ENCODE measurements around the gene NBPF1. TPM values are rescaled to one million over a fixed set of nuclear protein-coding genes. Genes with fewer than 3 reads are reported as not detected.
"Not testable (repeated sequence)": the region's sequence is repeated elsewhere in the genome, so short reads cannot be mapped to it uniquely, and the experiment has no call there.

NBPF1 gene
- total and polyA plus RNA-seq, 2 donors: 5.1 to 7.2 TPM

GRCh38 chr1:16643001-16643411 lies 29.6 kb upstream of the NBPF1 start:
- whole genome bisulfite sequencing: 96% methylated on average over 4 of the region's 4 CpGs
- H3K9me3 ChIP-seq (ENCODE audit: control insufficient read depth in 2 of 2, insufficient read depth in 1 of 2, low read length in 1 of 2); H3K4me3 ChIP-seq (ENCODE audit: low read length in 2 of 2); H3K27ac ChIP-seq (ENCODE audit: low read depth in 1 of 2, low read length in 1 of 2); DNase-seq (ENCODE audit: low read depth in 6 of 9, low spot score in 9 of 9); H3K36me3 ChIP-seq (ENCODE audit: control insufficient read depth in 2 of 2, insufficient read depth in 2 of 2, low read length in 1 of 2): not testable (repeated sequence)
- Histone ChIP-seq H3K4me1 (ENCODE audit: control insufficient read depth in 2 of 2, insufficient read depth in 2 of 2, low read length in 2 of 2) (peaks cover 11 to 26% of the 10 kb centered on the region in 2 donors), H3K27me3 (ENCODE audit: control insufficient read depth in 2 of 2, insufficient read depth in 1 of 2, low read length in 1 of 2) (peaks cover 0 to 16% of the 10 kb centered on the region in 2 donors)

GRCh38 chr1:16642025-16642966 lies 28.9 kb upstream of the NBPF1 start:
- peaks cover 11 to 26% of the 10 kb centered on the region in 2 donors for H3K4me1 ChIP-seq (ENCODE audit: control insufficient read depth in 2 of 2, insufficient read depth in 2 of 2, low read length in 2 of 2)
- 93% methylated on average over 9 of the region's 9 CpGs for WGBS
- DNase-seq (ENCODE audit: low read depth in 6 of 9, low spot score in 9 of 9); H3K27ac ChIP-seq (ENCODE audit: low read depth in 1 of 2, low read length in 1 of 2); H3K36me3 ChIP-seq (ENCODE audit: control insufficient read depth in 2 of 2, insufficient read depth in 2 of 2, low read length in 1 of 2); H3K9me3 ChIP-seq (ENCODE audit: control insufficient read depth in 2 of 2, insufficient read depth in 1 of 2, low read length in 1 of 2); H3K4me3 ChIP-seq (ENCODE audit: low read length in 2 of 2): not testable (repeated sequence)
- peaks cover 0 to 11% of the 10 kb centered on the region in 2 donors for H3K27me3 ChIP-seq (ENCODE audit: control insufficient read depth in 2 of 2, insufficient read depth in 1 of 2, low read length in 1 of 2)

- WGBS: 97% methylated on average over 8 of the region's 8 CpGs
- not testable (repeated sequence) for H3K27me3 ChIP-seq (ENCODE audit: control insufficient read depth in 2 of 2, insufficient read depth in 1 of 2, low read length in 1 of 2); H3K4me3 ChIP-seq (ENCODE audit: low read length in 2 of 2); H3K27ac ChIP-seq (ENCODE audit: low read depth in 1 of 2, low read length in 1 of 2); H3K9me3 ChIP-seq (ENCODE audit: control insufficient read depth in 2 of 2, insufficient read depth in 1 of 2, low read length in 1 of 2); DNase-seq (ENCODE audit: low read depth in 6 of 9, low spot score in 9 of 9); H3K36me3 ChIP-seq (ENCODE audit: control insufficient read depth in 2 of 2, insufficient read depth in 2 of 2, low read length in 1 of 2)
- H3K4me1 ChIP-seq (ENCODE audit: control insufficient read depth in 2 of 2, insufficient read depth in 2 of 2, low read length in 2 of 2): peaks cover 11 to 26% of the 10 kb centered on the region in 2 donors
These were observed 28.0 kb upstream of the NBPF1 start for GRCh38 chr1:16641159-16641975.

GRCh38 chr1:16639091-16640031 lies 26.0 kb upstream of the NBPF1 start:
- H3K36me3 ChIP-seq (ENCODE audit: control insufficient read depth in 2 of 2, insufficient read depth in 2 of 2, low read length in 1 of 2): peaks cover 11% of the 10 kb centered on the region in 2 donors
- not testable (repeated sequence) for H3K9me3 ChIP-seq (ENCODE audit: control insufficient read depth in 2 of 2, insufficient read depth in 1 of 2, low read length in 1 of 2); H3K4me3 ChIP-seq (ENCODE audit: low read length in 2 of 2); H3K27me3 ChIP-seq (ENCODE audit: control insufficient read depth in 2 of 2, insufficient read depth in 1 of 2, low read length in 1 of 2); H3K27ac ChIP-seq (ENCODE audit: low read depth in 1 of 2, low read length in 1 of 2); DNase-seq (ENCODE audit: low read depth in 6 of 9, low spot score in 9 of 9)
- WGBS: 96% methylated on average over 11 of the region's 11 CpGs
- peaks cover 11 to 16% of the 10 kb centered on the region in 2 donors for H3K4me1 ChIP-seq (ENCODE audit: control insufficient read depth in 2 of 2, insufficient read depth in 2 of 2, low read length in 2 of 2)

GRCh38 chr1:16637941-16638778 lies 24.8 kb upstream of the NBPF1 start:
- H3K27me3 ChIP-seq (ENCODE audit: control insufficient read depth in 2 of 2, insufficient read depth in 1 of 2, low read length in 1 of 2); DNase-seq (ENCODE audit: low read depth in 6 of 9, low spot score in 9 of 9); H3K27ac ChIP-seq (ENCODE audit: low read depth in 1 of 2, low read length in 1 of 2); H3K4me3 ChIP-seq (ENCODE audit: low read length in 2 of 2); H3K9me3 ChIP-seq (ENCODE audit: control insufficient read depth in 2 of 2, insufficient read depth in 1 of 2, low read length in 1 of 2); H3K4me1 ChIP-seq (ENCODE audit: control insufficient read depth in 2 of 2, insufficient read depth in 2 of 2, low read length in 2 of 2): not testable (repeated sequence)
- WGBS: 92% methylated on average over 6 of the region's 6 CpGs
- peaks cover 22 to 23% of the 10 kb centered on the region in 2 donors for H3K36me3 ChIP-seq (ENCODE audit: control insufficient read depth in 2 of 2, insufficient read depth in 2 of 2, low read length in 1 of 2)

GRCh38 chr1:16636551-16637195 lies 23.3 kb upstream of the NBPF1 start:
- 93% methylated on average over 10 of the region's 10 CpGs for WGBS
- H3K36me3 ChIP-seq (ENCODE audit: control insufficient read depth in 2 of 2, insufficient read depth in 2 of 2, low read length in 1 of 2): peaks cover 35% of the 10 kb centered on the region in 2 donors
- H3K4me3 ChIP-seq (ENCODE audit: low read length in 2 of 2); DNase-seq (ENCODE audit: low read depth in 6 of 9, low spot score in 9 of 9); H3K27me3 ChIP-seq (ENCODE audit: control insufficient read depth in 2 of 2, insufficient read depth in 1 of 2, low read length in 1 of 2); H3K4me1 ChIP-seq (ENCODE audit: control insufficient read depth in 2 of 2, insufficient read depth in 2 of 2, low read length in 2 of 2); H3K9me3 ChIP-seq (ENCODE audit: control insufficient read depth in 2 of 2, insufficient read depth in 1 of 2, low read length in 1 of 2); H3K27ac ChIP-seq (ENCODE audit: low read depth in 1 of 2, low read length in 1 of 2): not testable (repeated sequence)

- H3K27ac ChIP-seq (ENCODE audit: low read depth in 1 of 2, low read length in 1 of 2); H3K4me1 ChIP-seq (ENCODE audit: control insufficient read depth in 2 of 2, insufficient read depth in 2 of 2, low read length in 2 of 2); DNase-seq (ENCODE audit: low read depth in 6 of 9, low spot score in 9 of 9); H3K9me3 ChIP-seq (ENCODE audit: control insufficient read depth in 2 of 2, insufficient read depth in 1 of 2, low read length in 1 of 2); H3K4me3 ChIP-seq (ENCODE audit: low read length in 2 of 2); H3K27me3 ChIP-seq (ENCODE audit: control insufficient read depth in 2 of 2, insufficient read depth in 1 of 2, low read length in 1 of 2): not testable (repeated sequence)
- 98% methylated on average over 5 of the region's 5 CpGs for WGBS
- peaks cover 39 to 42% of the 10 kb centered on the region in 2 donors for H3K36me3 ChIP-seq (ENCODE audit: control insufficient read depth in 2 of 2, insufficient read depth in 2 of 2, low read length in 1 of 2)
These were observed 22.6 kb upstream of the NBPF1 start for GRCh38 chr1:16635959-16636358.

All from thymus (tissue), 11 donors.